ENCODE data around the gene COPB2.

GRCh38 chr3:139311557-139311956 lies 77.9 kb downstream of the COPB2 start:
- TF ChIP-seq CTCF (conservative IDR thresholded peaks at IDR 0.05; ENCODE audit: low read depth, low read length) (no peak), MAFK (IDR thresholded peaks at IDR 0.05; ENCODE audit: low read depth, low read length) (no peak), USF2 (IDR thresholded peaks at IDR 0.05; ENCODE audit: low read depth, low read length) (no peak), RCOR1 (IDR thresholded peaks at IDR 0.05; ENCODE audit: insufficient replicate concordance, low read length) (no peak), NFE2L2 (IDR thresholded peaks at IDR 0.05; ENCODE audit: low read depth, low read length) (no peak), SMC3 (IDR thresholded peaks at IDR 0.05; ENCODE audit: low read depth, low read length) (no peak), CEBPB (IDR thresholded peaks at IDR 0.05; ENCODE audit: low read depth, low read length) (no peak), POLR2A (IDR thresholded peaks at IDR 0.05; ENCODE audit: low read depth, low read length) (no peak)
